ENCODE results near the gene KMT2A.
"Not testable (repeated sequence)": the region's sequence is repeated elsewhere in the genome, so short reads cannot be mapped to it uniquely, and the experiment has no call there.

- not testable (repeated sequence) for TF ChIP-seq POLR2A, CTCF (IDR thresholded peaks at IDR 0.05)
Measured at GRCh38 chr11:118402594-118402993, 33.7 kb upstream of the KMT2A start.

Data from thyroid gland (tissue), 4 donors.